Measurements from ENCODE around the gene POU2F1. TPM values are rescaled to one million over a fixed set of nuclear protein-coding genes. Genes with fewer than 3 reads are reported as not detected.

The POU2F1 gene
- total and polyA plus RNA-seq, 9 donors, result 3.9 to 24.6 (median 17.0) TPM

- Histone ChIP-seq H3K9me3 (no peaks in the 10 kb centered on the region), H3K4me1 (ENCODE audit: insufficient read depth) (no peaks in the 10 kb centered on the region), H3K36me3 (no peaks in the 10 kb centered on the region), H3K27ac (no peak overlapping the region), H3K27me3 (no peaks in the 10 kb centered on the region), H3K4me3 (no peak overlapping the region)
- 43 to 65% (median 50%) methylated on average over 6 of the region's 6 CpGs for WGBS, 3 donors
- intact Hi-C loops (cut with DNase I), result no loop called here
- DNase-seq, result no peak
- TF ChIP-seq, protein P1, sequence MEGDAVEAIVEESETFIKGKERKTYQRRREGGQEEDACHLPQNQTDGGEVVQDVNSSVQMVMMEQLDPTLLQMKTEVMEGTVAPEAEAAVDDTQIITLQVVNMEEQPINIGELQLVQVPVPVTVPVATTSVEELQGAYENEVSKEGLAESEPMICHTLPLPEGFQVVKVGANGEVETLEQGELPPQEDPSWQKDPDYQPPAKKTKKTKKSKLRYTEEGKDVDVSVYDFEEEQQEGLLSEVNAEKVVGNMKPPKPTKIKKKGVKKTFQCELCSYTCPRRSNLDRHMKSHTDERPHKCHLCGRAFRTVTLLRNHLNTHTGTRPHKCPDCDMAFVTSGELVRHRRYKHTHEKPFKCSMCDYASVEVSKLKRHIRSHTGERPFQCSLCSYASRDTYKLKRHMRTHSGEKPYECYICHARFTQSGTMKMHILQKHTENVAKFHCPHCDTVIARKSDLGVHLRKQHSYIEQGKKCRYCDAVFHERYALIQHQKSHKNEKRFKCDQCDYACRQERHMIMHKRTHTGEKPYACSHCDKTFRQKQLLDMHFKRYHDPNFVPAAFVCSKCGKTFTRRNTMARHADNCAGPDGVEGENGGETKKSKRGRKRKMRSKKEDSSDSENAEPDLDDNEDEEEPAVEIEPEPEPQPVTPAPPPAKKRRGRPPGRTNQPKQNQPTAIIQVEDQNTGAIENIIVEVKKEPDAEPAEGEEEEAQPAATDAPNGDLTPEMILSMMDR (IDR thresholded peaks at IDR 0.05), result no peak
- TF ChIP-seq POLR2A (IDR thresholded peaks at IDR 0.05), result no peak
- no peak for TF ChIP-seq EP300 (IDR thresholded peaks at IDR 0.05)
These were observed 34.6 kb upstream of the POU2F1 start for GRCh38 chr1:167185974-167186657.

DNA sequence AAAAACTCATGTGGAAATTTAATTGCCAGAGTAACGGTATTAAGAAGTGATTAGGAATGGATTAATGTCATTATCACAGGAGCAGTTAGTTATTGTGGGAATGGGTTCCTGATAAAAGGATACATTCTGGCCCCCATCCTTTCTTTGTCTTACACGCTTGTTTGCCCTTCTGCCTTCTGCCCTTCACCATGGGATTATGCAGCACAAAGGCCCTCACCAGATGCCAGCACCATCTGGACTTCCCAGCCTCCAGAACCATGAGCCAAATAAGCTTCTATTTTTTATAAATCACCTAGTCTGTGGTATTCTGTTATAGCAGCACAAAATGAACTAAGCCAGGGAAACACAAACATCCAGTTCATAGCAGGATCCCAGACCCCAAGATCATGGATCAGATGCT is 33.9 kb upstream of the POU2F1 start:
- Histone ChIP-seq H3K36me3 (no peaks in the 10 kb centered on the region), H3K27ac (no peak overlapping the region), H3K9me3 (no peaks in the 10 kb centered on the region), H3K4me3 (no peak overlapping the region), H3K4me1 (ENCODE audit: insufficient read depth) (no peaks in the 10 kb centered on the region), H3K27me3 (no peaks in the 10 kb centered on the region)
- intact Hi-C loops (cut with DNase I), result no loop called here
- 48 to 76% (median 56%) methylated on average over 2 of the region's 2 CpGs for WGBS, 3 donors
- TF ChIP-seq, protein P1 (IDR thresholded peaks at IDR 0.05), result no peak
- TF ChIP-seq POLR2A (IDR thresholded peaks at IDR 0.05) (no peak), EP300 (IDR thresholded peaks at IDR 0.05) (no peak)
- DNase-seq, result no peak

- no peak overlapping the region for H3K27ac ChIP-seq
- H3K4me1 ChIP-seq (ENCODE audit: insufficient read depth), result no peaks in the 10 kb centered on the region
- H3K36me3 ChIP-seq, result no peaks in the 10 kb centered on the region
- 67 to 69% (median 69%) methylated on average over 9 of the region's 9 CpGs for WGBS, 3 donors
- no peak overlapping the region for H3K4me3 ChIP-seq
- no peaks in the 10 kb centered on the region for H3K9me3 ChIP-seq
- DNase-seq, result no peak
- TF ChIP-seq POLR2A (IDR thresholded peaks at IDR 0.05) (no peak), EP300 (IDR thresholded peaks at IDR 0.05) (no peak)
- TF ChIP-seq, protein P1 (IDR thresholded peaks at IDR 0.05), result no peak
- H3K27me3 ChIP-seq, result no peaks in the 10 kb centered on the region
- intact Hi-C loops (cut with DNase I), result no loop called here
These were observed 29.9 kb upstream of the POU2F1 start for GRCh38 chr1:167190747-167191237.

GRCh38 chr1:167191958-167192357 is 28.7 kb upstream of the POU2F1 start:
- Histone ChIP-seq H3K4me3 (no peak overlapping the region), H3K4me1 (ENCODE audit: insufficient read depth) (no peaks in the 10 kb centered on the region), H3K27me3 (no peaks in the 10 kb centered on the region), H3K9me3 (no peaks in the 10 kb centered on the region), H3K36me3 (no peaks in the 10 kb centered on the region), H3K27ac (no peak overlapping the region)
- TF ChIP-seq POLR2A (IDR thresholded peaks at IDR 0.05) (no peak), EP300 (IDR thresholded peaks at IDR 0.05) (no peak)
- TF ChIP-seq, protein P1 (IDR thresholded peaks at IDR 0.05), result no peak
- intact Hi-C loops (cut with DNase I), result no loop called here
- DNase-seq, result no peak
- WGBS, 3 donors, result 73 to 83% (median 78%) methylated on average over 1 of the region's 1 CpG

Data from ovary (tissue), 9 donors.